ENCODE results near the gene APP.

- TF ChIP-seq, protein P1, sequence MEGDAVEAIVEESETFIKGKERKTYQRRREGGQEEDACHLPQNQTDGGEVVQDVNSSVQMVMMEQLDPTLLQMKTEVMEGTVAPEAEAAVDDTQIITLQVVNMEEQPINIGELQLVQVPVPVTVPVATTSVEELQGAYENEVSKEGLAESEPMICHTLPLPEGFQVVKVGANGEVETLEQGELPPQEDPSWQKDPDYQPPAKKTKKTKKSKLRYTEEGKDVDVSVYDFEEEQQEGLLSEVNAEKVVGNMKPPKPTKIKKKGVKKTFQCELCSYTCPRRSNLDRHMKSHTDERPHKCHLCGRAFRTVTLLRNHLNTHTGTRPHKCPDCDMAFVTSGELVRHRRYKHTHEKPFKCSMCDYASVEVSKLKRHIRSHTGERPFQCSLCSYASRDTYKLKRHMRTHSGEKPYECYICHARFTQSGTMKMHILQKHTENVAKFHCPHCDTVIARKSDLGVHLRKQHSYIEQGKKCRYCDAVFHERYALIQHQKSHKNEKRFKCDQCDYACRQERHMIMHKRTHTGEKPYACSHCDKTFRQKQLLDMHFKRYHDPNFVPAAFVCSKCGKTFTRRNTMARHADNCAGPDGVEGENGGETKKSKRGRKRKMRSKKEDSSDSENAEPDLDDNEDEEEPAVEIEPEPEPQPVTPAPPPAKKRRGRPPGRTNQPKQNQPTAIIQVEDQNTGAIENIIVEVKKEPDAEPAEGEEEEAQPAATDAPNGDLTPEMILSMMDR (IDR thresholded peaks at IDR 0.05), result no peak
- TF ChIP-seq POLR2A (IDR thresholded peaks at IDR 0.05), result no peak
These were observed 336.2 kb downstream of the APP start for GRCh38 chr21:25834381-25834780.
